ENCODE results near the gene ASMT. TPM values are rescaled to one million over a fixed set of nuclear protein-coding genes. Genes with fewer than 3 reads are reported as not detected.
A peak's percentile ranks its signal among the peaks of the same experiment; 100 is the strongest.

ASMT gene
- total and polyA plus RNA-seq, 4 donors, result 0.26 TPM; not detected in 3

DNA sequence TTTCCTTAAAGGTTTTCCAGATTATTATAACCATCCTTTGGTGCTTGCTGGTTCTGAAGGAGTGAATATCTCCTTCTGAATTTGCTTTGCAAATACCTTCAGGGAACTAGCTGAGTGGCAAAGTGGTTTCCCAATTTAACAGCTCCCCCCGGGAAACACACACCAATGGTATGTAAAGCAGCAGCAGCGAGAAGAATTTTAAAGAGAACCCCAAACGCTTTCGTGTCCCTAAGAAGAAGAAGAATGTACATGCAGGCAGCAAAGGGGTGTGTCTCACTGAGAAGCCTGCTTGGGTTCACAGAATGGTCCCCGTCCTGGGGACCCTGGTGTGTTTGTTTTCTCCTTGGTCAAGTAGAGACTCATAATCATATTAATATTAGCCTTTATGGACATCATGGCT lies 27.7 kb upstream of the ASMT start:
- Histone ChIP-seq H3K27ac (ENCODE audit: low read depth in 1 of 2, low read length in 2 of 2) (no peak overlapping the region), H3K27me3 (ENCODE audit: control insufficient read depth in 4 of 4, insufficient read depth in 4 of 4, low read length in 3 of 4) (no peaks in the 10 kb centered on the region), H3K36me3 (ENCODE audit: control insufficient read depth in 4 of 4, insufficient read depth in 3 of 4, low read depth in 1 of 4, low read length in 3 of 4) (no peaks in the 10 kb centered on the region), H3K4me3 (ENCODE audit: low read depth in 1 of 3, low read length in 3 of 3) (no peak overlapping the region), H3K4me1 (ENCODE audit: control insufficient read depth in 4 of 4, insufficient read depth in 4 of 4, low read length in 3 of 4) (peaks cover 0 to under 1% (median 0%) of the 10 kb centered on the region in 4 donors), H3K9ac (ENCODE audit: low read depth in 1 of 2, low read length in 2 of 2) (no peak overlapping the region), H3K9me3 (ENCODE audit: control insufficient read depth in 4 of 4, low read length in 3 of 4) (no peaks in the 10 kb centered on the region)
- WGBS, result 51% methylated on average over 5 of the region's 5 CpGs
- TF ChIP-seq RXRA (IDR thresholded peaks at IDR 0.05), result no peak
- DNase-seq (ENCODE audit: low spot score), result no peak

DNA sequence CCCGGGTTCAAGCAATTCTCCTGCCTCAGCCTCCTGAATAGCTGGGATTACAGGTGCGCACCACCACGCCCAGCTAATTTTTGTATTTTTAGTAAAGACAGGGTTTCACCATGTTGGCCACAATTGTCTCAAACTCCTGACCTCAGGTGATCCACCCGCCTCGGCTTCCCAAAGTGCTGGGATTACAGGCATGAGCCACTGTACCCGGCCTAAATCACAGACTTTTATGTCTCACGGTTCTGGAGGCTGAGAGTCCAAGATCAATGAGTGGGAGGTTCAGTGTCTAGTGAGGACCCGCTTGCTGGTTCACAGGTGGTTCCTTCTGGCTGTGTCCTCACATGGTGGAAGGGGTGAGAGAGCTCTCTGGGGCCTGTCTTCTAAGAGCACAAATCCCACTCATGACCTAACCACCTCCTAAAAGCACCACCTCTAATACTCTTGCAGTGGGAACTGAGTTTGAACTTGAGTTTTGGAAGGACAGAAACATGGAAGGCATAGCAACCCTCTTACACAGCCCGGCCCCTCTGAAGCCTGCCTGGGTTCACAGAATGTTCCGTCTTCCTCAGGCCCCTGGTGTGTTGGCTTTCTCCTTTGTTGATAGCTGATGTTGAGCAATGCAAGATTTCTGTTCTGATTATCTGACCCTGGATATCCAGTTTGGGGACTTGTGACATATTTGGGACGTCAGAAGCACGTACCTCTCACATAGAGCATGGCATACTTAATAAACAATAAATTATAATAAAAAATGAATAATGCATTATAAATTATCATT lies 25.3 kb upstream of the ASMT start:
- Histone ChIP-seq H3K27me3 (ENCODE audit: control insufficient read depth in 4 of 4, insufficient read depth in 4 of 4, low read length in 3 of 4) (no peaks in the 10 kb centered on the region), H3K4me1 (ENCODE audit: control insufficient read depth in 4 of 4, insufficient read depth in 4 of 4, low read length in 3 of 4) (peaks cover 0 to 23% (median 15%) of the 10 kb centered on the region in 4 donors), H3K4me3 (ENCODE audit: low read depth in 1 of 3, low read length in 3 of 3) (no peak overlapping the region), H3K27ac (ENCODE audit: low read depth in 1 of 2, low read length in 2 of 2) (no peak overlapping the region), H3K36me3 (ENCODE audit: control insufficient read depth in 4 of 4, insufficient read depth in 3 of 4, low read depth in 1 of 4, low read length in 3 of 4) (peaks cover 3 to 10% (median 5%) of the 10 kb centered on the region in 4 donors), H3K9me3 (ENCODE audit: control insufficient read depth in 4 of 4, low read length in 3 of 4) (no peaks in the 10 kb centered on the region), H3K9ac (ENCODE audit: low read depth in 1 of 2, low read length in 2 of 2) (no peak overlapping the region)
- WGBS, result 85% methylated on average over 12 of the region's 12 CpGs
- no peak for TF ChIP-seq FOXA2 (IDR thresholded peaks at IDR 0.05)
- DNase-seq (ENCODE audit: low spot score), result no peak

DNA sequence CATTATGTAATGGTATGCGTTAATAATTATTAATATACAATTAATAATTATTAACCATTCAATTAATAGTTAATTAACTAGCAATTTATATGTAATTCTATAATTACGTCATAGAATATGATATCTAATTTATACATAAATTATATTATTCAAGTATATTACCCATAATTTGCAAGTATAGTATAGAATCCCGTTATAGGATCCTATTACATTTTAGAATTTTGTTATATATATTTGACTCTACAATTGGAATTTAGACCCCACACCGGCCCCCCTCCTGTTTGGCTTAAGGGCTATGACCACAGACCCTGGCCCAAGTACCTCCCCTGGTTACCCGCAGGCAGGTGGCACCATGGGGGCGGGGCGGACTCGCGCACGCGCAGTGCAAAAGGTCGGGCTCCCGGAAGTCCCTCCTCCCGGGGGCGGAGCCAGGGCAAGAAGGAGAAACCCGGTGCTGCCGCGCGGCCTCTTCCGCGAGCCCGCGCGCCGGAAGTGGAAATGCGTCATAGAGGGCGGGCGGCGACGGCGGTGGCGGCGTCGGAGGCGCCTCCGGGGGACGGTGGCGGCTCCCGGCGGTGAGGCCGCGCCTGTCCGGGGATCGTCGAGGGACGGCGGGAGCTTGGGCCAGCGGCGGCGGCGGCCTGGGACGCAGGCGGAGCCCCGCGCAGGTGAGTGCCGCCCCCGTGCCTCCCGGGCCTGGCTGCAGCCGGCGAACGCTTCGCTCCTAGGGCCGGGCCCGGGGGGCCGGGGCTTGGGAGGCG lies 23.6 kb upstream of the ASMT start, which contains the start of gene AKAP17A:
Gene AKAP17A, plus strand, starts transcription at position 503 of the 761 bp plus-strand sequence. CDS start 1,859 bp downstream, outside the sequence.
- TF ChIP-seq HNF4A (conservative IDR thresholded peaks at IDR 0.05) (peak in 1 of 2 donors; percentile 47), EGR1 (IDR thresholded peaks at IDR 0.05; ENCODE audit: low read depth in 2 of 2) (peak in 1 of 2 donors; percentile 29), SP1 (IDR thresholded peaks at IDR 0.05) (peak; percentile 56), YY1 (IDR thresholded peaks at IDR 0.05) (peak; percentile 58), GABPA (IDR thresholded peaks at IDR 0.05 in 1 of 2, conservative IDR thresholded peaks at IDR 0.05 in 1 of 2) (peak; percentile 86 to 95), RXRA (IDR thresholded peaks at IDR 0.05) (peak in 1 of 2 donors; percentile 7)
- TF ChIP-seq, protein P1, sequence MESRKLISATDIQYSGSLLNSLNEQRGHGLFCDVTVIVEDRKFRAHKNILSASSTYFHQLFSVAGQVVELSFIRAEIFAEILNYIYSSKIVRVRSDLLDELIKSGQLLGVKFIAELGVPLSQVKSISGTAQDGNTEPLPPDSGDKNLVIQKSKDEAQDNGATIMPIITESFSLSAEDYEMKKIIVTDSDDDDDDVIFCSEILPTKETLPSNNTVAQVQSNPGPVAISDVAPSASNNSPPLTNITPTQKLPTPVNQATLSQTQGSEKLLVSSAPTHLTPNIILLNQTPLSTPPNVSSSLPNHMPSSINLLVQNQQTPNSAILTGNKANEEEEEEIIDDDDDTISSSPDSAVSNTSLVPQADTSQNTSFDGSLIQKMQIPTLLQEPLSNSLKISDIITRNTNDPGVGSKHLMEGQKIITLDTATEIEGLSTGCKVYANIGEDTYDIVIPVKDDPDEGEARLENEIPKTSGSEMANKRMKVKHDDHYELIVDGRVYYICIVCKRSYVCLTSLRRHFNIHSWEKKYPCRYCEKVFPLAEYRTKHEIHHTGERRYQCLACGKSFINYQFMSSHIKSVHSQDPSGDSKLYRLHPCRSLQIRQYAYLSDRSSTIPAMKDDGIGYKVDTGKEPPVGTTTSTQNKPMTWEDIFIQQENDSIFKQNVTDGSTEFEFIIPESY (IDR thresholded peaks at IDR 0.05), result no peak
- TF ChIP-seq, protein P2, sequence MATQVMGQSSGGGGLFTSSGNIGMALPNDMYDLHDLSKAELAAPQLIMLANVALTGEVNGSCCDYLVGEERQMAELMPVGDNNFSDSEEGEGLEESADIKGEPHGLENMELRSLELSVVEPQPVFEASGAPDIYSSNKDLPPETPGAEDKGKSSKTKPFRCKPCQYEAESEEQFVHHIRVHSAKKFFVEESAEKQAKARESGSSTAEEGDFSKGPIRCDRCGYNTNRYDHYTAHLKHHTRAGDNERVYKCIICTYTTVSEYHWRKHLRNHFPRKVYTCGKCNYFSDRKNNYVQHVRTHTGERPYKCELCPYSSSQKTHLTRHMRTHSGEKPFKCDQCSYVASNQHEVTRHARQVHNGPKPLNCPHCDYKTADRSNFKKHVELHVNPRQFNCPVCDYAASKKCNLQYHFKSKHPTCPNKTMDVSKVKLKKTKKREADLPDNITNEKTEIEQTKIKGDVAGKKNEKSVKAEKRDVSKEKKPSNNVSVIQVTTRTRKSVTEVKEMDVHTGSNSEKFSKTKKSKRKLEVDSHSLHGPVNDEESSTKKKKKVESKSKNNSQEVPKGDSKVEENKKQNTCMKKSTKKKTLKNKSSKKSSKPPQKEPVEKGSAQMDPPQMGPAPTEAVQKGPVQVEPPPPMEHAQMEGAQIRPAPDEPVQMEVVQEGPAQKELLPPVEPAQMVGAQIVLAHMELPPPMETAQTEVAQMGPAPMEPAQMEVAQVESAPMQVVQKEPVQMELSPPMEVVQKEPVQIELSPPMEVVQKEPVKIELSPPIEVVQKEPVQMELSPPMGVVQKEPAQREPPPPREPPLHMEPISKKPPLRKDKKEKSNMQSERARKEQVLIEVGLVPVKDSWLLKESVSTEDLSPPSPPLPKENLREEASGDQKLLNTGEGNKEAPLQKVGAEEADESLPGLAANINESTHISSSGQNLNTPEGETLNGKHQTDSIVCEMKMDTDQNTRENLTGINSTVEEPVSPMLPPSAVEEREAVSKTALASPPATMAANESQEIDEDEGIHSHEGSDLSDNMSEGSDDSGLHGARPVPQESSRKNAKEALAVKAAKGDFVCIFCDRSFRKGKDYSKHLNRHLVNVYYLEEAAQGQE (IDR thresholded peaks at IDR 0.05), result no peak
- Histone ChIP-seq H3K27me3 (ENCODE audit: control insufficient read depth in 4 of 4, insufficient read depth in 4 of 4, low read length in 3 of 4) (no peaks in the 10 kb centered on the region), H3K9me3 (ENCODE audit: control insufficient read depth in 4 of 4, low read length in 3 of 4) (no peaks in the 10 kb centered on the region), H3K9ac (ENCODE audit: low read depth in 1 of 2, low read length in 2 of 2) (peak within 1 kb of the TSS; percentile 85 to 89), H3K36me3 (ENCODE audit: control insufficient read depth in 4 of 4, insufficient read depth in 3 of 4, low read depth in 1 of 4, low read length in 3 of 4) (peaks cover 12 to 26% (median 20%) of the 10 kb centered on the region in 4 donors), H3K4me1 (ENCODE audit: control insufficient read depth in 4 of 4, insufficient read depth in 4 of 4, low read length in 3 of 4) (peaks cover 0 to 31% (median 15%) of the 10 kb centered on the region in 4 donors), H3K27ac (ENCODE audit: low read depth in 1 of 2, low read length in 2 of 2) (peak within 1 kb of the TSS; percentile 31 to 66), H3K4me3 (ENCODE audit: low read depth in 1 of 3, low read length in 3 of 3) (peak within 1 kb of the TSS; percentile 87 to 93 (median 93))
- DNase-seq (ENCODE audit: low spot score), result peak; percentile 100
- WGBS, result 2% methylated on average over 66 of the region's 66 CpGs
